Posterior cingulate gyrus (tissue), 11 donors: ENCODE data around the gene HYOU1.
A peak's percentile ranks its signal among the peaks of the same experiment; 100 is the strongest.

Experiments
- DNase-seq, 10 donors: peaks; one replicate each; pipeline versions ENCODE4 v3.0.0 to v3.0.0-alpha.2; 2020 to 2021; ENCODE audit warnings: mixed read lengths in 3 of 10
- intact Hi-C: fragments of 100-400 bp; cut with DNase I; formaldehyde crosslinking; loops from one replicate; pipeline ENCODE4 v1.15.1; 2023

Gene HYOU1

GRCh38 chr11:118998388-118998717 is 58.7 kb downstream of the HYOU1 start:
- peak in 1 of 10 donors; percentile 13 for DNase-seq
- intact Hi-C loops = loop anchor here (1.0 kb wide), 1 partner anchor 20 kb away; the partner anchor contains the start of genes RPS25 and TRAPPC4

GRCh38 chr11:118997627-118998387 is 59.2 kb downstream of the HYOU1 start, which contains the start of gene CENATAC:
Gene CENATAC, plus strand, starts transcription at chr11:118998138. Its CDS starts 60 bp downstream, at chr11:118998198.
- intact Hi-C loops = loop anchor here (1.0 kb wide), 1 partner anchor 20 kb away; the partner anchor contains the start of genes RPS25 and TRAPPC4

GRCh38 chr11:118996926-118997626 is 59.9 kb downstream of the HYOU1 start:
- DNase-seq = peak in 4 of 10 donors; percentile 9 to 81 (median 14)
- intact Hi-C loops = no loop called here

More at GRCh38 chr11:118997627-118998387, 59.2 kb downstream of the HYOU1 start, which contains the start of gene CENATAC:
- DNase-seq = peak; percentile 97 to 100 (median 98)
